Sigmoid colon (tissue), 7 donors: Measurements from ENCODE around the gene SDK2. TPM values are rescaled to one million over a fixed set of nuclear protein-coding genes. Genes with fewer than 3 reads are reported as not detected.

Experiments used
- DNase-seq: peaks from one replicate; pipeline ENCODE4 v3.0.0-alpha.2; 2019
- H3K27ac ChIP-seq, 4 donors: fragments of 200-600 bp; sonication (generic); one replicate each; pipeline ENCODE4 v1.5.1; 2016 to 2019; ENCODE audit warnings: mild to moderate bottlenecking in 1 of 4
- H3K27me3 ChIP-seq, 3 donors: fragments of 200-600 bp; sonication (generic); one replicate each; pipeline ENCODE4 v1.5.1; 2019; ENCODE audit warnings: mild to moderate bottlenecking in 1 of 3
- H3K36me3 ChIP-seq, 4 donors: fragments of 200-600 bp; sonication (generic); one replicate each; pipeline ENCODE4 v1.5.1; 2016 to 2019
- H3K4me1 ChIP-seq, 4 donors: fragments of 200-600 bp; sonication (generic); one replicate each; pipeline ENCODE4 v1.5.1; 2017 to 2019
- H3K4me3 ChIP-seq, 4 donors: fragments of 200-600 bp; sonication (generic); one replicate each; pipeline ENCODE4 v1.5.1; 2017 to 2019; ENCODE audit warnings: mild to moderate bottlenecking in 2 of 4, moderate library complexity in 1 of 4
- H3K9me3 ChIP-seq, 4 donors: fragments of 200-600 bp in 3 of 4; sonication (generic) in 3 of 4; one replicate each; pipeline versions ENCODE4 v1.5.1 to v1.6.1; 2013 to 2019
- CTCF ChIP-seq, 4 experiments: fragments of 450-650 bp in 3 of 4; fragments of 200-600 bp in 1 of 4; IDR thresholded peaks; one replicate each; pipeline ENCODE4 v1.5.1; 2016 to 2019; ENCODE audit warnings: antibody characterized with exemption in 4 of 4, mild to moderate bottlenecking in 3 of 4, moderate library complexity in 2 of 4
- EP300 ChIP-seq, 4 donors: sonication (generic); formaldehyde crosslinking; IDR thresholded peaks; one replicate each; pipeline ENCODE4 v1.6.1; 2017; ENCODE audit warnings: antibody characterized with exemption in 4 of 4
- POLR2A ChIP-seq, 2 donors: fragments of 450-650 bp; IDR thresholded peaks; one replicate each; pipeline ENCODE4 v1.6.1; 2016; ENCODE audit warnings: antibody characterized with exemption in 2 of 2, mild to moderate bottlenecking in 2 of 2, moderate library complexity in 2 of 2
- POLR2AphosphoS5 ChIP-seq, 4 donors: sonication (generic); formaldehyde crosslinking; IDR thresholded peaks; one replicate each; pipeline ENCODE4 v1.6.1; 2017; ENCODE audit warnings: antibody characterized with exemption in 4 of 4
- WGBS, 2 donors: extraction: QIAGEN DNeasy Blood & Tissue Kit; methylation state at CpG; one replicate each; pipeline ENCODE4 v1.1.7; 2013; 5-methylcytosine and 5-hydroxymethylcytosine counted together
- intact Hi-C: fragments of 100-400 bp; cut with DNase I; formaldehyde crosslinking; loops from one replicate; pipeline ENCODE4 v1.15.1; 2023
- polyA plus RNA-seq, 3 donors: library from polyadenylated mRNA; stranded (reverse); fragments of 200-250 nt; gene quantifications; one replicate each; pipeline ENCODE4 v1.2.3, GENCODE V29; 2013
- total RNA-seq, 4 donors: library from RNA; depleted of rRNA; stranded (reverse); fragments of >200 nt; gene quantifications; one replicate each; pipeline ENCODE4 v1.1.0, GENCODE V29; 2016
- donor health status: healthy with polysubstance abuse.
- donor health status: Bipolar disorder and iron deficiency.
- donor health status: healthy.

SDK2 gene
- total and polyA plus RNA-seq, 7 donors: under 0.01 to 1.9 (median 0.71) TPM

GRCh38 chr17:73634629-73635028 is 9.6 kb downstream of the SDK2 start:
- 27 to 67% methylated on average over 5 of the region's 5 CpGs for WGBS, 2 donors
- no peaks in the 10 kb centered on the region for H3K36me3 ChIP-seq
- TF ChIP-seq EP300 (IDR thresholded peaks at IDR 0.05) (no peak), CTCF (IDR thresholded peaks at IDR 0.05) (no peak), POLR2AphosphoS5 (IDR thresholded peaks at IDR 0.05) (no peak), POLR2A (IDR thresholded peaks at IDR 0.05) (no peak)
- H3K4me1 ChIP-seq: no peaks in the 10 kb centered on the region
- peaks cover 0 to 11% (median 0%) of the 10 kb centered on the region in 3 donors for H3K27me3 ChIP-seq
- DNase-seq: peak; percentile 2
- no peaks in the 10 kb centered on the region for H3K9me3 ChIP-seq
- no peak overlapping the region for H3K27ac ChIP-seq
- no peak overlapping the region for H3K4me3 ChIP-seq
- intact Hi-C loops: no loop called here

GRCh38 chr17:73633736-73634135 is 10.5 kb downstream of the SDK2 start:
- H3K4me1 ChIP-seq: no peaks in the 10 kb centered on the region
- DNase-seq: peak; percentile 43
- H3K9me3 ChIP-seq: no peaks in the 10 kb centered on the region
- H3K36me3 ChIP-seq: no peaks in the 10 kb centered on the region
- H3K27me3 ChIP-seq: peaks cover 0 to 3% (median 0%) of the 10 kb centered on the region in 3 donors
- H3K4me3 ChIP-seq: no peak overlapping the region
- no peak overlapping the region for H3K27ac ChIP-seq
- TF ChIP-seq POLR2A (IDR thresholded peaks at IDR 0.05): no peak
- no peak for TF ChIP-seq EP300 (IDR thresholded peaks at IDR 0.05)
- no peak for TF ChIP-seq CTCF (IDR thresholded peaks at IDR 0.05)
- TF ChIP-seq POLR2AphosphoS5 (IDR thresholded peaks at IDR 0.05): no peak
- WGBS, 2 donors: 94 to 95% methylated on average over 8 of the region's 8 CpGs
- intact Hi-C loops: no loop called here

- H3K36me3 ChIP-seq: no peaks in the 10 kb centered on the region
- no peak overlapping the region for H3K27ac ChIP-seq
- intact Hi-C loops: no loop called here
- H3K27me3 ChIP-seq: peaks cover 0 to 3% (median 0%) of the 10 kb centered on the region in 3 donors
- H3K4me1 ChIP-seq: no peaks in the 10 kb centered on the region
- WGBS, 2 donors: 89 to 92% methylated on average over 2 of the region's 2 CpGs
- no peak overlapping the region for H3K4me3 ChIP-seq
- H3K9me3 ChIP-seq: no peaks in the 10 kb centered on the region
- no peak for TF ChIP-seq POLR2A (IDR thresholded peaks at IDR 0.05)
- TF ChIP-seq EP300 (IDR thresholded peaks at IDR 0.05): no peak
- TF ChIP-seq CTCF (IDR thresholded peaks at IDR 0.05): no peak
- TF ChIP-seq POLR2AphosphoS5 (IDR thresholded peaks at IDR 0.05): no peak
- DNase-seq: peak; percentile 0
These were observed 11.7 kb downstream of the SDK2 start for GRCh38 chr17:73632513-73632912.

- Histone ChIP-seq H3K4me1 (no peaks in the 10 kb centered on the region), H3K4me3 (no peak overlapping the region), H3K9me3 (no peaks in the 10 kb centered on the region), H3K36me3 (no peaks in the 10 kb centered on the region), H3K27me3 (peaks cover 0 to 3% (median 0%) of the 10 kb centered on the region in 3 donors), H3K27ac (no peak overlapping the region)
- TF ChIP-seq CTCF (IDR thresholded peaks at IDR 0.05): no peak
- TF ChIP-seq EP300 (IDR thresholded peaks at IDR 0.05): no peak
- TF ChIP-seq POLR2A (IDR thresholded peaks at IDR 0.05): no peak
- TF ChIP-seq POLR2AphosphoS5 (IDR thresholded peaks at IDR 0.05): no peak
- peak; percentile 46 for DNase-seq
- intact Hi-C loops: no loop called here
- 88 to 90% methylated on average over 19 of the region's 19 CpGs for WGBS, 2 donors
These were observed 13.2 kb downstream of the SDK2 start for GRCh38 chr17:73630965-73631595.

GRCh38 chr17:73630531-73630930 is 13.7 kb downstream of the SDK2 start:
- intact Hi-C loops: no loop called here
- TF ChIP-seq POLR2A (IDR thresholded peaks at IDR 0.05) (no peak), POLR2AphosphoS5 (IDR thresholded peaks at IDR 0.05) (no peak), EP300 (IDR thresholded peaks at IDR 0.05) (no peak), CTCF (IDR thresholded peaks at IDR 0.05) (no peak)
- Histone ChIP-seq H3K4me3 (no peak overlapping the region), H3K9me3 (no peaks in the 10 kb centered on the region), H3K4me1 (no peaks in the 10 kb centered on the region), H3K36me3 (no peaks in the 10 kb centered on the region), H3K27ac (no peak overlapping the region), H3K27me3 (peaks cover 0 to 3% (median 0%) of the 10 kb centered on the region in 3 donors)
- 91 to 92% methylated on average over 6 of the region's 6 CpGs for whole genome bisulfite sequencing, 2 donors
- DNase-seq: peak; percentile 68
